NCI-H1092 (cell line): Measurements from ENCODE around the gene WDFY3.

Source experiments
- DNase-seq: peaks from one replicate; lab custom pipeline; 2025; lab: John Stamatoyannopoulos, UW

Gene WDFY3

GRCh38 chr4:84944947-84945346, 21.5 kb downstream of the WDFY3 start:
- no peak for DNase-seq

GRCh38 chr4:84940960-84941359, 25.5 kb downstream of the WDFY3 start:
- no peak for DNase-seq

- no peak for DNase-seq
Observed at GRCh38 chr4:84939113-84939512, 27.4 kb downstream of the WDFY3 start.

GRCh38 chr4:84938316-84938715, 28.2 kb downstream of the WDFY3 start:
- no peak for DNase-seq

- DNase-seq, result no peak
Observed at GRCh38 chr4:84937381-84937977, 29.0 kb downstream of the WDFY3 start.

GRCh38 chr4:84936123-84936522, 30.4 kb downstream of the WDFY3 start:
- no peak for DNase-seq

- no peak for DNase-seq
Observed at GRCh38 chr4:84932462-84932861, 34.0 kb downstream of the WDFY3 start.

GRCh38 chr4:84931961-84932360, 34.5 kb downstream of the WDFY3 start:
- no peak for DNase-seq

- no peak for DNase-seq
Observed at GRCh38 chr4:84931274-84931673, 35.2 kb downstream of the WDFY3 start.

GRCh38 chr4:84928089-84928488, 38.4 kb downstream of the WDFY3 start:
- no peak for DNase-seq

GRCh38 chr4:84927428-84927827, 39.1 kb downstream of the WDFY3 start:
- no peak for DNase-seq

GRCh38 chr4:84925558-84925957, 40.9 kb downstream of the WDFY3 start:
- DNase-seq, result no peak

- DNase-seq, result no peak
Observed at GRCh38 chr4:84924434-84924833, 42.1 kb downstream of the WDFY3 start.

GRCh38 chr4:84920617-84921016, 45.9 kb downstream of the WDFY3 start:
- no peak for DNase-seq

- DNase-seq, result no peak
Observed at GRCh38 chr4:84917869-84918600, 48.5 kb downstream of the WDFY3 start.

GRCh38 chr4:84917086-84917821, 49.2 kb downstream of the WDFY3 start:
- no peak for DNase-seq

GRCh38 chr4:84916227-84916626, 50.3 kb downstream of the WDFY3 start:
- no peak for DNase-seq

GRCh38 chr4:84915396-84915780, 51.1 kb downstream of the WDFY3 start:
- DNase-seq, result no peak

GRCh38 chr4:84914686-84915395, 51.6 kb downstream of the WDFY3 start:
- DNase-seq, result no peak

GRCh38 chr4:84913176-84913575, 53.3 kb downstream of the WDFY3 start:
- DNase-seq, result no peak

GRCh38 chr4:84912741-84913140, 53.7 kb downstream of the WDFY3 start:
- no peak for DNase-seq

GRCh38 chr4:84908876-84909275, 57.6 kb downstream of the WDFY3 start:
- no peak for DNase-seq

- DNase-seq, result no peak
Observed at GRCh38 chr4:84907145-84907544, 59.3 kb downstream of the WDFY3 start.
